IMR-90 (cell line): ENCODE data around the gene PCSK5. TPM values are rescaled to one million over a fixed set of nuclear protein-coding genes. Genes with fewer than 3 reads are reported as not detected.
A peak's percentile ranks its signal among the peaks of the same experiment; 100 is the strongest.

Source experiments
- ATAC-seq: fragments of 200-7000 bp; cut with Tn5 transposase; 2 replicates; pipeline ENCODE4 v1.9.1; 2020; ENCODE audit warnings: low read depth, mild to moderate bottlenecking, moderate library complexity
- BruUV-seq: library from RNA; stranded (reverse); fragments of 400-500 nt; replicated peaks from 2 replicates; lab custom pipeline; 2021; lab: Mats Ljungman, UMichigan
- CTCF ChIA-PET: fragments of 300-600 bp; formaldehyde crosslinking; extraction: SDS; loops from one replicate; lab custom pipeline; 2021; ENCODE audit warnings: antibody characterized with exemption; lab: Yijun Ruan, JAX
- POLR2A ChIA-PET: fragments of 300-600 bp; sonication (Branson Sonifier 250); formaldehyde crosslinking; loops from one replicate; lab custom pipeline; 2022; ENCODE audit warnings: antibody characterized with exemption; ENCODE audit not compliant: unreplicated experiment; lab: Charles Lee
- DNase-seq: peaks from one replicate; pipeline ENCODE4 v3.0.0; 2013
- H2AFZ ChIP-seq: replicated peaks from 2 replicates; pipeline ENCODE3; 2013; ENCODE audit warnings: low read length, mild to moderate bottlenecking; ENCODE audit not compliant: poor library complexity
- H2AK5ac ChIP-seq: 2 replicates; pipeline ENCODE4 v1.6.1; 2013; ENCODE audit warnings: low read depth, low read length, inconsistent platforms
- H2AK9ac ChIP-seq: replicated peaks from 2 replicates; pipeline ENCODE3; 2013; ENCODE audit warnings: mild to moderate bottlenecking, low read depth, low read length, moderate library complexity; ENCODE audit not compliant: poor library complexity
- H2BK120ac ChIP-seq: 2 replicates; pipeline ENCODE4 v1.6.1; 2013; ENCODE audit warnings: low read depth, low read length, inconsistent platforms
- H2BK15ac ChIP-seq: 3 replicates; pipeline ENCODE4 v1.6.1; 2013; ENCODE audit warnings: low read depth, low read length, inconsistent platforms
- H2BK20ac ChIP-seq: 2 replicates; pipeline ENCODE4 v1.6.1; 2013; ENCODE audit warnings: low read depth, mild to moderate bottlenecking, inconsistent platforms, low read length, moderate library complexity
- H2BK5ac ChIP-seq: 2 replicates; pipeline ENCODE4 v1.6.1; 2013; ENCODE audit warnings: mild to moderate bottlenecking, low read depth, low read length, inconsistent platforms; ENCODE audit not compliant: poor library complexity, severe bottlenecking
- H3K14ac ChIP-seq: replicated peaks from 2 replicates; pipeline ENCODE4 v1.6.1; 2013; ENCODE audit warnings: low read depth, low read length, inconsistent platforms
- H3K18ac ChIP-seq: 2 replicates; pipeline ENCODE4 v1.6.1; 2013; ENCODE audit warnings: low read depth, low read length, control low read depth
- H3K23ac ChIP-seq: 2 replicates; pipeline ENCODE4 v1.6.1; 2013; ENCODE audit warnings: low read depth, low read length, inconsistent platforms
- H3K27ac ChIP-seq: 2 replicates; pipeline ENCODE4 v1.5.1; 2013; ENCODE audit warnings: mild to moderate bottlenecking, control low read depth, low read length; ENCODE audit not compliant: insufficient read depth
- H3K27me3 ChIP-seq: 2 replicates; pipeline ENCODE4 v1.6.1; 2013; ENCODE audit warnings: low read length; ENCODE audit not compliant: control insufficient read depth, insufficient read depth
- H3K36me3 ChIP-seq: 2 replicates; pipeline ENCODE4 v1.6.1; 2013; ENCODE audit warnings: low read length, mixed read lengths; ENCODE audit not compliant: control insufficient read depth, insufficient read depth
- H3K4ac ChIP-seq: 2 replicates; pipeline ENCODE4 v1.6.1; 2013; ENCODE audit warnings: low read depth, low read length, inconsistent platforms
- H3K4me1 ChIP-seq: 2 replicates; pipeline ENCODE4 v1.6.1; 2013; ENCODE audit warnings: low read length, mixed read lengths; ENCODE audit not compliant: control insufficient read depth, insufficient read depth
- H3K4me2 ChIP-seq: 2 replicates; pipeline ENCODE4 v1.6.1; 2013; ENCODE audit warnings: low read depth, mild to moderate bottlenecking, control low read depth, low read length, moderate library complexity
- H3K4me3 ChIP-seq: 2 replicates; pipeline ENCODE4 v1.5.1; 2013; ENCODE audit warnings: low read depth, mild to moderate bottlenecking, control low read depth, low read length, moderate library complexity; ENCODE audit not compliant: insufficient read depth
- H3K56ac ChIP-seq: 2 replicates; pipeline ENCODE4 v1.6.1; 2013; ENCODE audit warnings: low read length, inconsistent platforms; ENCODE audit not compliant: insufficient read depth; ENCODE audit errors: extremely low read depth
- H3K79me1 ChIP-seq, 2 experiments: 2 replicates each; pipeline ENCODE4 v1.6.1; 2013; ENCODE audit warnings: low read length in 2 of 2, inconsistent platforms in 1 of 2, low read depth in 1 of 2
- H3K9ac ChIP-seq: 2 replicates; pipeline ENCODE4 v1.6.1; 2013; ENCODE audit warnings: low read depth, low read length, control low read depth
- H3K9me1 ChIP-seq: 2 replicates; pipeline ENCODE4 v1.6.1; 2013; ENCODE audit warnings: low read length, inconsistent platforms; ENCODE audit not compliant: insufficient read depth
- H3K9me3 ChIP-seq: 2 replicates; pipeline ENCODE4 v1.6.1; 2013; ENCODE audit warnings: low read length; ENCODE audit not compliant: control insufficient read depth, insufficient read depth
- H4K20me1 ChIP-seq: 2 replicates; pipeline ENCODE4 v1.6.1; 2013; ENCODE audit warnings: low read length, inconsistent platforms; ENCODE audit not compliant: insufficient read depth
- H4K5ac ChIP-seq: 2 replicates; pipeline ENCODE4 v1.6.1; 2013; ENCODE audit warnings: mild to moderate bottlenecking, low read depth, low read length, control low read depth
- H4K8ac ChIP-seq, 2 experiments: 2 replicates each; pipeline ENCODE4 v1.6.1; 2013; ENCODE audit warnings: low read depth in 2 of 2, low read length in 2 of 2, control low read depth in 1 of 2, inconsistent platforms in 1 of 2
- H4K91ac ChIP-seq: 2 replicates; pipeline ENCODE4 v1.6.1; 2013; ENCODE audit warnings: low read depth, low read length, inconsistent platforms; ENCODE audit not compliant: insufficient read depth
- BHLHE40 ChIP-seq: fragments of 150-350 bp; IDR thresholded peaks from 2 replicates; pipeline ENCODE4 v1.6.1; 2016; ENCODE audit warnings: mild to moderate bottlenecking, low read depth, low read length
- MAFK ChIP-seq: IDR thresholded peaks from 2 replicates; pipeline ENCODE4 v1.6.1; 2012; ENCODE audit warnings: low read depth, low read length, improper control_type of control experiment
- NFE2L2 ChIP-seq: fragments of 150-350 bp; IDR thresholded peaks from 2 replicates; pipeline ENCODE4 v1.6.1; 2016; ENCODE audit warnings: low read depth, mild to moderate bottlenecking, low read length
- RAD21 ChIP-seq: IDR thresholded peaks from 2 replicates; pipeline ENCODE4 v1.6.1; 2012; ENCODE audit warnings: low read length, improper control_type of control experiment
- RFX5 ChIP-seq: IDR thresholded peaks from 2 replicates; pipeline ENCODE4 v1.8.0; 2012; ENCODE audit warnings: low read depth, mild to moderate bottlenecking, low read length, moderate library complexity
- SMC3 ChIP-seq: fragments of 150-350 bp; IDR thresholded peaks from 2 replicates; pipeline ENCODE4 v1.6.1; 2016; ENCODE audit warnings: low read depth, mild to moderate bottlenecking, antibody characterized with exemption, low read length, moderate library complexity
- USF2 ChIP-seq: fragments of 150-350 bp; IDR thresholded peaks from 2 replicates; pipeline ENCODE4 v1.6.1; 2017; ENCODE audit warnings: mild to moderate bottlenecking, antibody characterized with exemption, low read length, low read depth
- WGBS, 2 experiments: methylation state at CpG; one replicate each; pipeline versions ENCODE4 v1.1.5 to v1.1.7; 2013; ENCODE audit warnings: missing lambda C conversion rate in 2 of 2; ENCODE audit not compliant: insufficient read length in 1 of 2; ENCODE audit errors: extremely low coverage in 2 of 2; 5-methylcytosine and 5-hydroxymethylcytosine counted together
- dilution Hi-C: fragments of 300-500 bp; cut with HindIII; formaldehyde crosslinking; loops from one replicate; pipeline ENCODE4 v1.14.3; 2018; ENCODE audit warnings: low sequenced_read_pairs; ENCODE audit not compliant: unreplicated experiment
- in situ Hi-C: fragments of 300-500 bp; cut with MboI; formaldehyde crosslinking; loops from 3 replicates; pipeline ENCODE4 v1.14.3; 2019; ENCODE audit warnings: low sequenced_read_pairs, inconsistent platforms, mixed read lengths
- intact Hi-C: fragments of 100-400 bp; cut with micrococcal nuclease; formaldehyde crosslinking; loops from 2 replicates; pipeline ENCODE4 v1.10.0; 2022
- polyA plus RNA-seq, 3 experiments: library from polyadenylated mRNA; depleted of rRNA; stranded (reverse); fragments of >200 nt; gene quantifications; 2 replicates each; pipeline ENCODE4 v1.2.3, GENCODE V29; 2012; ENCODE audit warnings: low replicate concordance in 1 of 3
- total RNA-seq: library from RNA; depleted of rRNA; stranded (reverse); fragments of >200 nt; gene quantifications from 2 replicates; pipeline ENCODE4 v1.2.3, GENCODE V29; 2012
- TF ChIP-seq, protein P1 (sequence below): conservative IDR thresholded peaks from 2 replicates; pipeline ENCODE4 v1.5.1; 2012; ENCODE audit warnings: mild to moderate bottlenecking, low read depth, low read length, improper control_type of control experiment
- TF ChIP-seq, protein P2 (sequence below): fragments of 150-350 bp; IDR thresholded peaks from 2 replicates; pipeline ENCODE4 v1.6.1; 2016; ENCODE audit warnings: low read depth, mild to moderate bottlenecking, low read length, moderate library complexity, borderline replicate concordance

The PCSK5 gene
- total and polyA plus RNA-seq, 2 of the 4 experiments (the other 2 are of a cell fraction), result 1.5 to 3.0 TPM

DNA sequence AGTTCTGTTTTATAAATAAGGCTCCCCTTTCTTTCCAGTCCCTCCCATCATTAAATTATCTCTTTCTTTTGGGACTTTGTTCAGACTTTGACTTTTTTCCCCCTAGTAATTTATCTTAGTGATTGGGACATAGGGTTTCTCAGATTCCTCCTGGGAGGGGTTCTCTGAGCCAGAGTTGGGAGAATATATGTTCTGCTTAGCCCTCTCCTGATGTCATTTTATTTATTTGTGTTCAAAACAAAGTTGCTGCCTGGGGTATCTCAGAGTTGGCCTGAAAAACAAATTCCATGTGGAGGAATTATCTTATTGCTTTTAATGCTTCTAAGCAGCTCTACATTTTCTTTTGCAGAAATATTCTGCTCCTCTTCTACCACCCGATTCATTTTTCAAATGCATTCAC, 211.0 kb downstream of the PCSK5 start:
- DNase-seq, result no peak

More for the DNA sequence above, 211.0 kb downstream of the PCSK5 start:
- Histone ChIP-seq H3K9me1 (no peaks in the 10 kb centered on the region), H3K4me1 (no peaks in the 10 kb centered on the region; the same call in none of the 2 replicates), H3K4me2 (peak overlapping the region; percentile 86), H2BK15ac (no peak overlapping the region), H3K23ac (no peak overlapping the region), H3K79me1 (no peaks in the 10 kb centered on the region), H3K27ac (no peak overlapping the region), H4K8ac (no peak overlapping the region), H3K4me3 (no peak overlapping the region), H4K5ac (no peak overlapping the region), H3K18ac (no peak overlapping the region), H3K9ac (no peak overlapping the region), H2BK20ac (no peak overlapping the region), H2AK5ac (no peak overlapping the region), H4K91ac (no peak overlapping the region), H4K20me1 (no peaks in the 10 kb centered on the region), H2BK120ac (no peak overlapping the region), H2BK5ac (no peak overlapping the region), H3K9me3 (no peaks in the 10 kb centered on the region), H2AK9ac (no peak overlapping the region), H3K36me3 (peaks cover 4% of the 10 kb centered on the region; the same call in 1 of the 2 replicates), H3K4ac (no peak overlapping the region), H2AFZ (no peak overlapping the region), H3K56ac (no peak overlapping the region), H3K27me3 (no peaks in the 10 kb centered on the region), H3K14ac (no peak overlapping the region)
- TF ChIP-seq NFE2L2, result no peak
- TF ChIP-seq, protein P1, sequence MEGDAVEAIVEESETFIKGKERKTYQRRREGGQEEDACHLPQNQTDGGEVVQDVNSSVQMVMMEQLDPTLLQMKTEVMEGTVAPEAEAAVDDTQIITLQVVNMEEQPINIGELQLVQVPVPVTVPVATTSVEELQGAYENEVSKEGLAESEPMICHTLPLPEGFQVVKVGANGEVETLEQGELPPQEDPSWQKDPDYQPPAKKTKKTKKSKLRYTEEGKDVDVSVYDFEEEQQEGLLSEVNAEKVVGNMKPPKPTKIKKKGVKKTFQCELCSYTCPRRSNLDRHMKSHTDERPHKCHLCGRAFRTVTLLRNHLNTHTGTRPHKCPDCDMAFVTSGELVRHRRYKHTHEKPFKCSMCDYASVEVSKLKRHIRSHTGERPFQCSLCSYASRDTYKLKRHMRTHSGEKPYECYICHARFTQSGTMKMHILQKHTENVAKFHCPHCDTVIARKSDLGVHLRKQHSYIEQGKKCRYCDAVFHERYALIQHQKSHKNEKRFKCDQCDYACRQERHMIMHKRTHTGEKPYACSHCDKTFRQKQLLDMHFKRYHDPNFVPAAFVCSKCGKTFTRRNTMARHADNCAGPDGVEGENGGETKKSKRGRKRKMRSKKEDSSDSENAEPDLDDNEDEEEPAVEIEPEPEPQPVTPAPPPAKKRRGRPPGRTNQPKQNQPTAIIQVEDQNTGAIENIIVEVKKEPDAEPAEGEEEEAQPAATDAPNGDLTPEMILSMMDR, result no peak
- no peak for TF ChIP-seq BHLHE40
- no peak for TF ChIP-seq USF2
- no peak for TF ChIP-seq SMC3
- TF ChIP-seq RFX5, result no peak
- TF ChIP-seq MAFK, result no peak
- TF ChIP-seq RAD21, result no peak
- TF ChIP-seq, protein P2, sequence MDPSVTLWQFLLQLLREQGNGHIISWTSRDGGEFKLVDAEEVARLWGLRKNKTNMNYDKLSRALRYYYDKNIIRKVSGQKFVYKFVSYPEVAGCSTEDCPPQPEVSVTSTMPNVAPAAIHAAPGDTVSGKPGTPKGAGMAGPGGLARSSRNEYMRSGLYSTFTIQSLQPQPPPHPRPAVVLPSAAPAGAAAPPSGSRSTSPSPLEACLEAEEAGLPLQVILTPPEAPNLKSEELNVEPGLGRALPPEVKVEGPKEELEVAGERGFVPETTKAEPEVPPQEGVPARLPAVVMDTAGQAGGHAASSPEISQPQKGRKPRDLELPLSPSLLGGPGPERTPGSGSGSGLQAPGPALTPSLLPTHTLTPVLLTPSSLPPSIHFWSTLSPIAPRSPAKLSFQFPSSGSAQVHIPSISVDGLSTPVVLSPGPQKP, result no peak
- WGBS, 2 experiments, result 80% methylated on average over 1 of the region's 1 CpG; no CpG with 5 or more reads in 1 of the 2 experiments
- BruUV-seq, result no TSS peak
- peak; percentile 21; the same call in 1 of the 2 replicates for ATAC-seq
- intact Hi-C loops, result no loop called here
- POLR2A ChIA-PET, result no interaction called here
- CTCF ChIA-PET, result interaction anchor here (2.2 kb wide), 1 partner anchor 9 kb away, joined by 8 read pairs; no protein-coding TSS in a partner anchor
- in situ Hi-C loops, result no loop called here
- dilution Hi-C loops, result no loop called here
